ENCODE measurements around the gene ALDH3A2.

ALDH3A2 gene

GRCh38 chr17:19717031-19717360, 68.4 kb downstream of the ALDH3A2 start:
- no peak for DNase-seq

GRCh38 chr17:19717411-19717908, 68.9 kb downstream of the ALDH3A2 start:
- DNase-seq, result no peak

GRCh38 chr17:19718041-19718612, 69.6 kb downstream of the ALDH3A2 start:
- no peak for DNase-seq

- DNase-seq, result no peak
Measured at GRCh38 chr17:19718613-19719354, 70.2 kb downstream of the ALDH3A2 start.

GRCh38 chr17:19719355-19720209, 71.0 kb downstream of the ALDH3A2 start:
- DNase-seq, result no peak

- no peak for DNase-seq
Measured at GRCh38 chr17:19720210-19720475, 71.6 kb downstream of the ALDH3A2 start.

GRCh38 chr17:19720631-19721426, 72.3 kb downstream of the ALDH3A2 start:
- DNase-seq, result no peak

GRCh38 chr17:19723964-19724363, 75.4 kb downstream of the ALDH3A2 start:
- no peak for DNase-seq

- DNase-seq, result no peak
Measured at GRCh38 chr17:19724501-19725420, 76.2 kb downstream of the ALDH3A2 start.

GRCh38 chr17:19725486-19725885, 76.9 kb downstream of the ALDH3A2 start:
- DNase-seq, result no peak

GRCh38 chr17:19726631-19727376, 78.3 kb downstream of the ALDH3A2 start:
- no peak for DNase-seq
